Measurements from ENCODE around the gene NOS3. TPM values are rescaled to one million over a fixed set of nuclear protein-coding genes. Genes with fewer than 3 reads are reported as not detected.
A peak's percentile ranks its signal among the peaks of the same experiment; 100 is the strongest.

The NOS3 gene
- polyA plus RNA-seq, 3 donors, result 0.26 to 0.72 (median 0.39) TPM

DNA sequence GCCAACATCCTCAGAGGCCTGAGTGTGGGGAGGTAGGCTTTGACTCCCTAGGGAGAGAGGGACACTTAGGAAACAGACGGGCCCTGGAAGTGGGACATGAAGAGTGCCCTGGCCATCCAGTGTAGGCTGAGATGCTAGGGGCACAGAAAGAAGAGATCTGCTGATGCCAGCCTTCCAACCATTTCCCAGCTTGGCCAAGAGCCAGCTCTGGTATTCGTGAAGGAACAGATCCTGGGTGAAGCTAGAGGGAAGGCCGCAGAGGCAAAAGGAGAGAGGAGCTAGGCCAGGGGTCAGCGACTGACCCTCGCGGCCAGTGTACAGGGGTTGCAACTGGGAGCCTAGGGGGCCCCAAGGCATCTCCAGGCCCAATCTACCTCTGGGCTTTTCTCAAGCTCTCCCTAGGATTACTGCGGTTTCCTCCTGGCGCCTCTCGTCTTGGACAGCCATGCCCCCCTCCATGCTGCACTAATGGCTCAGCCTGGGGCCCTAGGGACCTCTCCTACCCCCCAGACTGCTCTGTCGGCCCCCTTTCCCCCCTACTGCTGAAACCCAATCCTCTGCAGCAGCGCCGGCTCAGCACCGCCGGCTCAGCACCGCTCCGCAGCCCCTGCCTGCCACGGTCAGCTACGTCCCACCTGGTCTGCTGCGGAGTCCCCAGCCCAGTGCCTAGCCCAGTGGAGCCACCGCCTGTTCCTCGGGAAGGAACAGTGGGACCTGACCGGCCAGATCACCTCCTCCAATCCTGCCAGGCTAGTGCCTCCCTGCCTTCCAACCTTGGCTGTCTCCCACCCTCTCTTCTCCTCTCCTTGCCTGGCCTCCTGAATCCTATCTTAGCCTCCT is 57.4 kb downstream of the NOS3 start, which contains the start of gene ASIC3:
Gene ASIC3 (plus strand): TSS at position 556 of the 840 bp plus-strand sequence. CDS start 355 bp downstream, outside the sequence.
- H3K9me3 Mint-ChIP-seq, result peaks cover 0 to 2% (median 0%) of the 10 kb centered on the region in 7 donors
- DNase-seq, result no peak
- intact Hi-C loops (cut with micrococcal nuclease), result no loop called here
- H3K36me3 ChIP-seq (replicated peaks in 1 of 2; ENCODE audit: control insufficient read depth in 1 of 2, insufficient read depth in 2 of 2, low read length in 2 of 2), result no peaks in the 10 kb centered on the region
- H3K27me3 Mint-ChIP-seq (ENCODE audit: low read depth in 3 of 3), result peaks cover 7 to 23% (median 11%) of the 10 kb centered on the region in 3 donors
- 98% methylated on average over 21 of the region's 22 CpGs for WGBS (ENCODE audit: insufficient coverage)
- H3K4me1 Mint-ChIP-seq, result peaks cover 8% of the 10 kb centered on the region
- H3K4me2 ChIP-seq (replicated peaks; ENCODE audit: extremely low read depth, low read length, poor library complexity, severe bottlenecking), result no peak within 1 kb of the TSS
- peaks cover 10 to 23% of the 10 kb centered on the region in 2 donors for H3K36me3 Mint-ChIP-seq
- no peak within 1 kb of the TSS for H3K27ac ChIP-seq (ENCODE audit: low read depth in 1 of 2, low read length in 2 of 2)
- no peaks in the 10 kb centered on the region for H3K79me2 ChIP-seq (ENCODE audit: insufficient read depth, low read length)
- peaks cover 0 to 11% of the 10 kb centered on the region in 2 donors for H3K27me3 ChIP-seq (ENCODE audit: control insufficient read depth in 2 of 2, insufficient read depth in 2 of 2, low read length in 2 of 2)
- no peak within 1 kb of the TSS for H2AFZ ChIP-seq (ENCODE audit: insufficient read depth, low read depth, low read length, poor library complexity, severe bottlenecking)
- no peak within 1 kb of the TSS for H3K4me3 ChIP-seq (replicated peaks in 1 of 3; ENCODE audit: low read depth in 2 of 3, low read length in 3 of 3)
- peaks cover 7 to 17% of the 10 kb centered on the region in 2 donors for H3K4me1 ChIP-seq (ENCODE audit: control insufficient read depth in 1 of 2, insufficient read depth in 2 of 2, low read length in 2 of 2)
- no peak within 1 kb of the TSS for H3K4me3 Mint-ChIP-seq
- peak within 1 kb of the TSS in 1 of 7 donors; percentile 63 for H3K27ac Mint-ChIP-seq
- H3K9me3 ChIP-seq (replicated peaks in 1 of 2; ENCODE audit: control insufficient read depth in 1 of 2, insufficient read depth in 1 of 2, low read length in 2 of 2), result no peaks in the 10 kb centered on the region
- TF ChIP-seq, protein P1, sequence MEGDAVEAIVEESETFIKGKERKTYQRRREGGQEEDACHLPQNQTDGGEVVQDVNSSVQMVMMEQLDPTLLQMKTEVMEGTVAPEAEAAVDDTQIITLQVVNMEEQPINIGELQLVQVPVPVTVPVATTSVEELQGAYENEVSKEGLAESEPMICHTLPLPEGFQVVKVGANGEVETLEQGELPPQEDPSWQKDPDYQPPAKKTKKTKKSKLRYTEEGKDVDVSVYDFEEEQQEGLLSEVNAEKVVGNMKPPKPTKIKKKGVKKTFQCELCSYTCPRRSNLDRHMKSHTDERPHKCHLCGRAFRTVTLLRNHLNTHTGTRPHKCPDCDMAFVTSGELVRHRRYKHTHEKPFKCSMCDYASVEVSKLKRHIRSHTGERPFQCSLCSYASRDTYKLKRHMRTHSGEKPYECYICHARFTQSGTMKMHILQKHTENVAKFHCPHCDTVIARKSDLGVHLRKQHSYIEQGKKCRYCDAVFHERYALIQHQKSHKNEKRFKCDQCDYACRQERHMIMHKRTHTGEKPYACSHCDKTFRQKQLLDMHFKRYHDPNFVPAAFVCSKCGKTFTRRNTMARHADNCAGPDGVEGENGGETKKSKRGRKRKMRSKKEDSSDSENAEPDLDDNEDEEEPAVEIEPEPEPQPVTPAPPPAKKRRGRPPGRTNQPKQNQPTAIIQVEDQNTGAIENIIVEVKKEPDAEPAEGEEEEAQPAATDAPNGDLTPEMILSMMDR (IDR thresholded peaks at IDR 0.05), result no peak
- H4K20me1 ChIP-seq (ENCODE audit: insufficient read depth, low read length), result no peaks in the 10 kb centered on the region
- no peak within 1 kb of the TSS for H3K9ac ChIP-seq (ENCODE audit: insufficient read depth, low read length, poor library complexity, severe bottlenecking)

DNA sequence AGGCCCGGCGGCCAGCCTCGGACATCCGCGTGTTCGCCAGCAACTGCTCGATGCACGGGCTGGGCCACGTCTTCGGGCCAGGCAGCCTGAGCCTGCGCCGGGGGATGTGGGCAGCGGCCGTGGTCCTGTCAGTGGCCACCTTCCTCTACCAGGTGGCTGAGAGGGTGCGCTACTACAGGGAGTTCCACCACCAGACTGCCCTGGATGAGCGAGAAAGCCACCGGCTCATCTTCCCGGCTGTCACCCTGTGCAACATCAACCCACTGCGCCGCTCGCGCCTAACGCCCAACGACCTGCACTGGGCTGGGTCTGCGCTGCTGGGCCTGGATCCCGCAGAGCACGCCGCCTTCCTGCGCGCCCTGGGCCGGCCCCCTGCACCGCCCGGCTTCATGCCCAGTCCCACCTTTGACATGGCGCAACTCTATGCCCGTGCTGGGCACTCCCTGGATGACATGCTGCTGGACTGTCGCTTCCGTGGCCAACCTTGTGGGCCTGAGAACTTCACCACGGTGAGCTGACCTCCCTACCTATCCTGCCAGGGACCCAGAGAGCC is 58.2 kb downstream of the NOS3 start:
- Mint-ChIP-seq H3K9me3 (peaks cover 0 to 2% (median 0%) of the 10 kb centered on the region in 7 donors), H3K27me3 (ENCODE audit: low read depth in 3 of 3) (peaks cover 7 to 23% (median 11%) of the 10 kb centered on the region in 3 donors), H3K27ac (no peak overlapping the region), H3K4me1 (peaks cover 12% of the 10 kb centered on the region), H3K36me3 (peaks cover 11 to 23% of the 10 kb centered on the region in 2 donors), H3K4me3 (no peak overlapping the region)
- 95% methylated on average over 34 of the region's 38 CpGs for WGBS (ENCODE audit: insufficient coverage)
- no peak overlapping the region for H3K27ac ChIP-seq (ENCODE audit: low read depth in 1 of 2, low read length in 2 of 2)
- H3K9ac ChIP-seq (ENCODE audit: insufficient read depth, low read length, poor library complexity, severe bottlenecking), result no peak overlapping the region
- no peak overlapping the region for H2AFZ ChIP-seq (ENCODE audit: insufficient read depth, low read depth, low read length, poor library complexity, severe bottlenecking)
- DNase-seq, result no peak
- H3K4me3 ChIP-seq (replicated peaks in 1 of 3; ENCODE audit: low read depth in 2 of 3, low read length in 3 of 3), result no peak overlapping the region
- TF ChIP-seq, protein P1 (IDR thresholded peaks at IDR 0.05), result no peak
- H3K27me3 ChIP-seq (ENCODE audit: control insufficient read depth in 2 of 2, insufficient read depth in 2 of 2, low read length in 2 of 2), result peaks cover 0 to 11% of the 10 kb centered on the region in 2 donors
- H3K4me2 ChIP-seq (replicated peaks; ENCODE audit: extremely low read depth, low read length, poor library complexity, severe bottlenecking), result no peak overlapping the region
- intact Hi-C loops (cut with micrococcal nuclease), result no loop called here
- no peaks in the 10 kb centered on the region for H3K36me3 ChIP-seq (replicated peaks in 1 of 2; ENCODE audit: control insufficient read depth in 1 of 2, insufficient read depth in 2 of 2, low read length in 2 of 2)
- peaks cover 13 to 24% of the 10 kb centered on the region in 2 donors for H3K4me1 ChIP-seq (ENCODE audit: control insufficient read depth in 1 of 2, insufficient read depth in 2 of 2, low read length in 2 of 2)
- H4K20me1 ChIP-seq (ENCODE audit: insufficient read depth, low read length), result no peaks in the 10 kb centered on the region
- no peaks in the 10 kb centered on the region for H3K79me2 ChIP-seq (ENCODE audit: insufficient read depth, low read length)
- H3K9me3 ChIP-seq (replicated peaks in 1 of 2; ENCODE audit: control insufficient read depth in 1 of 2, insufficient read depth in 1 of 2, low read length in 2 of 2), result no peaks in the 10 kb centered on the region

Measured in CD14-positive monocyte (primary cell).